CD14-positive monocyte (primary cell): ENCODE measurements around the gene MT1X. TPM values are rescaled to one million over a fixed set of nuclear protein-coding genes. Genes with fewer than 3 reads are reported as not detected.

ENCODE experiments used
- DNase-seq, 3 donors: peaks; one replicate each; pipeline ENCODE4 v3.0.0-alpha.2; 2011 to 2022
- H2AFZ ChIP-seq: 2 replicates; pipeline ENCODE4 v1.6.0; 2012; ENCODE audit warnings: mild to moderate bottlenecking, low read depth, low read length, inconsistent platforms; ENCODE audit not compliant: insufficient read depth, poor library complexity, severe bottlenecking
- H3K27ac ChIP-seq, 2 donors: 1 replicate in 1 of 2; 2 replicates in 1 of 2; pipeline ENCODE4 v1.5.1; 2012 to 2013; ENCODE audit warnings: low read length in 2 of 2, control low read depth in 1 of 2, inconsistent platforms in 1 of 2, low read depth in 1 of 2, mild to moderate bottlenecking in 1 of 2
- H3K27me3 ChIP-seq, 2 donors: one replicate each; pipeline versions ENCODE4 v1.6.0 to v1.6.1; 2011 to 2013; ENCODE audit warnings: low read length in 2 of 2; ENCODE audit not compliant: control insufficient read depth in 2 of 2, insufficient read depth in 2 of 2
- H3K36me3 ChIP-seq, 2 donors: replicated peaks in 1 of 2; 1 replicate in 1 of 2; 2 replicates in 1 of 2; pipeline versions ENCODE4 v1.5.1 to v1.6.1; 2012 to 2013; ENCODE audit warnings: low read length in 2 of 2, control low read depth in 1 of 2, inconsistent platforms in 1 of 2, mild to moderate bottlenecking in 1 of 2; ENCODE audit not compliant: insufficient read depth in 2 of 2, control insufficient read depth in 1 of 2
- H3K4me1 ChIP-seq, 2 donors: 1 replicate in 1 of 2; 2 replicates in 1 of 2; pipeline versions ENCODE4 v1.5.1 to v1.6.1; 2012 to 2013; ENCODE audit warnings: low read length in 2 of 2, control low read depth in 1 of 2, inconsistent platforms in 1 of 2, mild to moderate bottlenecking in 1 of 2, moderate library complexity in 1 of 2; ENCODE audit not compliant: insufficient read depth in 2 of 2, control insufficient read depth in 1 of 2
- H3K4me2 ChIP-seq: replicated peaks from 2 replicates; pipeline ENCODE3; 2012; ENCODE audit warnings: low read length, moderate library complexity, mild to moderate bottlenecking; ENCODE audit not compliant: poor library complexity, severe bottlenecking; ENCODE audit errors: extremely low read depth
- H3K4me3 ChIP-seq, 3 experiments: fragments of 200-600 bp in 1 of 3; sonication (generic) in 1 of 3; replicated peaks in 1 of 3; 1 replicate in 2 of 3; 2 replicates in 1 of 3; pipeline ENCODE4 v1.5.1; 2011 to 2013; ENCODE audit warnings: low read length in 3 of 3, mild to moderate bottlenecking in 3 of 3, control low read depth in 2 of 3, low read depth in 2 of 3, inconsistent platforms in 1 of 3, moderate library complexity in 1 of 3
- H3K79me2 ChIP-seq: 2 replicates; pipeline ENCODE4 v1.6.0; 2012; ENCODE audit warnings: mild to moderate bottlenecking, control low read depth, inconsistent platforms, low read length, moderate library complexity; ENCODE audit not compliant: insufficient read depth
- H3K9ac ChIP-seq: 2 replicates; pipeline ENCODE4 v1.6.0; 2017; ENCODE audit warnings: low read length, mild to moderate bottlenecking; ENCODE audit not compliant: insufficient read depth, poor library complexity, severe bottlenecking
- H3K9me3 ChIP-seq, 2 donors: replicated peaks in 1 of 2; 1 replicate in 1 of 2; 2 replicates in 1 of 2; pipeline versions ENCODE4 v1.5.1 to v1.6.1; 2012 to 2013; ENCODE audit warnings: low read length in 2 of 2, control low read depth in 1 of 2; ENCODE audit not compliant: control insufficient read depth in 1 of 2, insufficient read depth in 1 of 2
- H4K20me1 ChIP-seq: 2 replicates; pipeline ENCODE4 v1.6.0; 2012; ENCODE audit warnings: mild to moderate bottlenecking, low read length, control low read depth, moderate library complexity; ENCODE audit not compliant: insufficient read depth
- H3K27ac Mint-ChIP-seq, 7 donors: one replicate each; pipeline ENCODE4 v1.8.0; 2020; ENCODE audit warnings: mild to moderate bottlenecking in 7 of 7, mixed read lengths in 7 of 7, moderate library complexity in 6 of 7, inconsistent platforms in 2 of 7
- H3K27me3 Mint-ChIP-seq, 3 donors: one replicate each; pipeline ENCODE4 v1.8.0; 2021 to 2022; ENCODE audit warnings: low read depth in 3 of 3, mild to moderate bottlenecking in 3 of 3, mixed read lengths in 3 of 3, moderate library complexity in 3 of 3, inconsistent platforms in 1 of 3
- H3K36me3 Mint-ChIP-seq, 2 donors: one replicate each; pipeline ENCODE4 v1.8.0; 2020; ENCODE audit warnings: mixed read lengths in 2 of 2, inconsistent platforms in 1 of 2, mild to moderate bottlenecking in 1 of 2
- H3K4me1 Mint-ChIP-seq: one replicate; pipeline ENCODE4 v1.8.0; 2020; ENCODE audit warnings: mild to moderate bottlenecking, mixed read lengths
- H3K4me3 Mint-ChIP-seq, 2 donors: one replicate each; pipeline ENCODE4 v1.8.0; 2020; ENCODE audit warnings: mild to moderate bottlenecking in 2 of 2, mixed read lengths in 2 of 2, moderate library complexity in 1 of 2
- H3K9me3 Mint-ChIP-seq, 7 donors: one replicate each; pipeline ENCODE4 v1.8.0; 2020 to 2022; ENCODE audit warnings: mixed read lengths in 7 of 7, mild to moderate bottlenecking in 6 of 7, moderate library complexity in 6 of 7, inconsistent platforms in 2 of 7
- WGBS: methylation state at CpG from one replicate; pipeline ENCODE4 v1.1.5; 2013; ENCODE audit warnings: missing lambda C conversion rate; ENCODE audit not compliant: insufficient coverage; 5-methylcytosine and 5-hydroxymethylcytosine counted together
- intact Hi-C, 2 donors: fragments of 100-400 bp; cut with micrococcal nuclease; formaldehyde crosslinking; loops; one replicate each; pipeline versions ENCODE4 v1.15.0 to v1.15.1; 2023
- polyA plus RNA-seq, 3 donors: library from polyadenylated mRNA; depleted of rRNA in 1 of 3; unstranded in 2 of 3; stranded (reverse) in 1 of 3; fragments of 300-500 nt in 2 of 3; fragments of >200 nt in 1 of 3; fragmentation: Illumina TruSeq in 2 of 3; gene quantifications; 1 replicate in 2 of 3; 2 replicates in 1 of 3; pipeline ENCODE4 v1.2.3, GENCODE V29; 2012 to 2021
- TF ChIP-seq, protein P1 (sequence below): fragments of 200-600 bp; IDR thresholded peaks from one replicate; pipeline ENCODE4 v1.8.0; 2022; ENCODE audit warnings: antibody characterized with exemption, mild to moderate bottlenecking

Gene MT1X
- polyA plus RNA-seq, 3 donors = 34.5 to 87.9 (median 55.4) TPM

DNA sequence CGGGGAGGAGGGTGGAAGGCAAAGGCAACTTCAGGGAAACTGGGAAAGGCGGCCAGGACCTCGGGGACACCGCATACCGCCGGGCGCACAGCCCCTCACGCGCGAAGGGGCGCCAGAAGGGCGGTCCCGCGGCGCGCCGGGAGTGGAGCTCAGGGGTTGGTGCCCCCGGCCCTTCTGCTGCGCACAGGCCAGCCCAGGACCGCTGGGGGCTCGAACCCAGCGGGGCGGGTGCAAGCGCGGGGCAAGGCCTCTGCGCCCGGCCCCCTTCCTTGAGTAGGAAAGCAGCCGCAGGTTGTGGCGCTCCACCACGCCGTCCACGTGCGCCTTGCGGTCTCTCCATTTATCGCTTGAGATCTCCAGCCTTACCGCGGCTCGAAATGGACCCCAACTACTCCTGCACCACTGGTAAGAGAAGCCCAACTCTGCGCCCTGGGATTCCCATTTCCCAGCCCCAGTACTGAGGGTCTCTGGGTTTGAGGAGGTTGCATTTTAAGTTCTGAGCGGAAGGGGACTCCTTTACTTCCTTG lies 46.8 kb upstream of the MT1X start:
- H3K27me3 Mint-ChIP-seq = peaks cover 96 to 100% (median 98%) of the 10 kb centered on the region in 3 donors
- DNase-seq = no peak
- Histone ChIP-seq H4K20me1 (no peaks in the 10 kb centered on the region), H3K9me3 (peaks cover 0 to 67% of the 10 kb centered on the region in 2 donors), H3K27ac (no peak overlapping the region), H3K4me1 (peaks cover 13 to 20% of the 10 kb centered on the region in 2 donors), H3K36me3 (no peaks in the 10 kb centered on the region), H3K27me3 (peaks cover 95 to 99% of the 10 kb centered on the region in 2 donors), H3K4me3 (no peak overlapping the region), H2AFZ (no peak overlapping the region), H3K79me2 (no peaks in the 10 kb centered on the region), H3K9ac (no peak overlapping the region), H3K4me2 (no peak overlapping the region)
- TF ChIP-seq, protein P1, sequence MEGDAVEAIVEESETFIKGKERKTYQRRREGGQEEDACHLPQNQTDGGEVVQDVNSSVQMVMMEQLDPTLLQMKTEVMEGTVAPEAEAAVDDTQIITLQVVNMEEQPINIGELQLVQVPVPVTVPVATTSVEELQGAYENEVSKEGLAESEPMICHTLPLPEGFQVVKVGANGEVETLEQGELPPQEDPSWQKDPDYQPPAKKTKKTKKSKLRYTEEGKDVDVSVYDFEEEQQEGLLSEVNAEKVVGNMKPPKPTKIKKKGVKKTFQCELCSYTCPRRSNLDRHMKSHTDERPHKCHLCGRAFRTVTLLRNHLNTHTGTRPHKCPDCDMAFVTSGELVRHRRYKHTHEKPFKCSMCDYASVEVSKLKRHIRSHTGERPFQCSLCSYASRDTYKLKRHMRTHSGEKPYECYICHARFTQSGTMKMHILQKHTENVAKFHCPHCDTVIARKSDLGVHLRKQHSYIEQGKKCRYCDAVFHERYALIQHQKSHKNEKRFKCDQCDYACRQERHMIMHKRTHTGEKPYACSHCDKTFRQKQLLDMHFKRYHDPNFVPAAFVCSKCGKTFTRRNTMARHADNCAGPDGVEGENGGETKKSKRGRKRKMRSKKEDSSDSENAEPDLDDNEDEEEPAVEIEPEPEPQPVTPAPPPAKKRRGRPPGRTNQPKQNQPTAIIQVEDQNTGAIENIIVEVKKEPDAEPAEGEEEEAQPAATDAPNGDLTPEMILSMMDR = no peak
- intact Hi-C loops = no loop called here
- H3K4me1 Mint-ChIP-seq = peaks cover 27% of the 10 kb centered on the region
- H3K27ac Mint-ChIP-seq = no peak overlapping the region
- H3K4me3 Mint-ChIP-seq = peak overlapping the region in 1 of 2 donors; percentile 91
- H3K9me3 Mint-ChIP-seq = peaks cover 0 to 21% (median 10%) of the 10 kb centered on the region in 7 donors
- WGBS = 1% methylated on average over 35 of the region's 40 CpGs
- H3K36me3 Mint-ChIP-seq = peaks cover 0 to 9% of the 10 kb centered on the region in 2 donors

DNA sequence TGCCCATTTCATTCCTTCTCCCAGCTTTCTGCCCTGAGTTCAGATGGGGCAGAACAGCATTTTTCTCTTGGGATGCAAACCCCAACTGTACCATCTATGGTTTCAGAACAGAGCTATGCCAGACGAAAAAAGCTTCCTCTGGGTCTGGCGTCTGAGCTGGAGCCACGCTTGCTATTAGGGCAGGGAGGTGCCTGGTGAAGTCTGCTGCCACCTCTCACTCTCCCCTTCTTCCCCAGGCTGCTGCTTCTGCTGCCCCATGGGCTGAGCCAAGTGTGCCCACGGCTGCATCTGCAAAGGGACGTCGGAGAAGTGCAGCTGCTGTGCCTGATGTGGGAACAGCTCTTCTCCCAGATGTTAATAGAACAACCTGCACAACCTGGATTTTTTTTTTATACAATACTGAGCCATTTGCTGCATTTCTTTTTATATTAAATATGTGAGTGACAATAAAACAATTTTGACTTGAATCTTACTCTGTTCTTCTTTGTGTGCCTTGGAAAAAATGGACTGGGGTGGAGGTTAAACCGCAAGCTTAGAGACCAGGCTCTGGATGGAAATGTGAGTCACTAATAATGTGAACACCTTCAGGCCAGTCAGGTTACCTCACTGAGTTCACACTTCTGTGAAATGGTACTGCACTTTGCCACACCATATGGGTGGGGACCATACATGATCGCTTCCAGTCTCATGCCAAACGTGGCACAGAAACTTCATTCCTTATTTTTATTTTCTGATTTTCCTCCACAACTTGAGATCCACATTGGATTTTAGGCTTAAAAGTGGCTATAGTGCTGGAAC lies 45.5 kb upstream of the MT1X start:
- no peak overlapping the region for H2AFZ ChIP-seq

More for the DNA sequence above, 45.5 kb upstream of the MT1X start:
- Histone ChIP-seq H3K27ac (no peak overlapping the region), H4K20me1 (no peaks in the 10 kb centered on the region), H3K9me3 (peaks cover 0 to 63% of the 10 kb centered on the region in 2 donors), H3K4me3 (no peak overlapping the region), H3K4me2 (no peak overlapping the region), H3K36me3 (no peaks in the 10 kb centered on the region), H3K27me3 (peaks cover 96 to 99% of the 10 kb centered on the region in 2 donors), H3K4me1 (peaks cover 13 to 19% of the 10 kb centered on the region in 2 donors), H3K9ac (no peak overlapping the region), H3K79me2 (no peaks in the 10 kb centered on the region)
- H3K36me3 Mint-ChIP-seq = peaks cover 0 to 6% of the 10 kb centered on the region in 2 donors
- 19% methylated on average over 4 of the region's 9 CpGs for WGBS
- peak overlapping the region in 1 of 2 donors; percentile 91 for H3K4me3 Mint-ChIP-seq
- peaks cover 0 to 18% (median 10%) of the 10 kb centered on the region in 7 donors for H3K9me3 Mint-ChIP-seq
- peaks cover 95 to 99% (median 97%) of the 10 kb centered on the region in 3 donors for H3K27me3 Mint-ChIP-seq
- H3K27ac Mint-ChIP-seq = no peak overlapping the region
- TF ChIP-seq, protein P1 = no peak
- intact Hi-C loops = no loop called here
- H3K4me1 Mint-ChIP-seq = peaks cover 25% of the 10 kb centered on the region
- DNase-seq = no peak
